K562 (cell line): ENCODE data around the gene SERPINF2. TPM values are rescaled to one million over a fixed set of nuclear protein-coding genes. Genes with fewer than 3 reads are reported as not detected.

Experiments
- GATAD2B ChIP-seq: fragments of 450-650 bp; IDR thresholded peaks from 2 replicates; pipeline ENCODE4 v1.6.1; 2017; ENCODE audit warnings: mild to moderate bottlenecking, borderline replicate concordance
- GTF2A2 ChIP-seq: IDR thresholded peaks from 2 replicates; pipeline ENCODE4 v1.6.1; 2016; ENCODE audit warnings: mild to moderate bottlenecking, missing genetic modification characterization, missing compliant biosample characterization
- MYNN ChIP-seq, 2 experiments: sonication (generic); formaldehyde crosslinking in 1 of 2; IDR thresholded peaks; 2 replicates each; pipeline versions ENCODE4 v1.5.0 to v1.6.1; 2016 to 2020; ENCODE audit warnings: antibody characterized with exemption in 1 of 2, missing genetic modification reagents in 1 of 2
- polyA plus RNA-seq, 8 experiments: library from polyadenylated mRNA; depleted of rRNA in 4 of 8; stranded (reverse) in 5 of 8; unstranded in 3 of 8; fragments of >200 nt; fragmentation: Nextera tagmentation in 2 of 8; fragmentation: Illumina TruSeq in 1 of 8; extraction: Ambion mirVana in 2 of 8; extraction: Trizol in 1 of 8; gene quantifications; 2 replicates each; pipeline versions ENCODE4 v1.2.1 to v1.2.3, GENCODE V29; 2011 to 2014; ENCODE audit warnings: inconsistent platforms in 1 of 8, missing spikeins in 1 of 8
- total RNA-seq, 7 experiments: library from RNA; depleted of rRNA in 6 of 7; stranded (reverse); fragments of >200 nt in 6 of 7; fragmentation: Illumina TruSeq in 2 of 7; extraction: Trizol in 2 of 7; gene quantifications; 2 replicates each; pipeline versions ENCODE4 v1.2.1 to v1.2.3, GENCODE V29; 2011 to 2021; ENCODE audit warnings: low replicate concordance in 1 of 7
- TF ChIP-seq, protein P1 (sequence below): fragments of 200-600 bp; sonication (generic); IDR thresholded peaks from one replicate; pipeline ENCODE4 v1.6.1; 2012; ENCODE audit warnings: mild to moderate bottlenecking, low read depth, low read length, inconsistent platforms
- TF ChIP-seq, protein P2 (sequence below): sonication (generic); formaldehyde crosslinking; IDR thresholded peaks from 2 replicates; pipeline ENCODE4 v1.8.0; 2022; ENCODE audit warnings: missing genetic modification reagents, mild to moderate bottlenecking, borderline replicate concordance
- TF ChIP-seq, protein P3 (sequence below): fragments of 450-650 bp; formaldehyde crosslinking; IDR thresholded peaks from 2 replicates; pipeline ENCODE4 v1.4.0; 2020; ENCODE audit warnings: mild to moderate bottlenecking, moderate library complexity
- TF ChIP-seq, protein P4 (sequence below): sonication (generic); formaldehyde crosslinking; IDR thresholded peaks from 2 replicates; pipeline ENCODE4 v1.9.0; 2022; ENCODE audit warnings: mild to moderate bottlenecking, missing genetic modification reagents
- TF ChIP-seq, protein P5 (sequence below): fragments of 450-650 bp; IDR thresholded peaks from 2 replicates; pipeline ENCODE4 v1.6.1; 2016; ENCODE audit warnings: missing biosample characterization, missing genetic modification characterization

Gene SERPINF2
- total and polyA plus RNA-seq, 9 of the 15 experiments (the other 6 are each of a cell fraction or from before 2014, with no cell fraction given) = 0.22 TPM; not detected in 8

DNA sequence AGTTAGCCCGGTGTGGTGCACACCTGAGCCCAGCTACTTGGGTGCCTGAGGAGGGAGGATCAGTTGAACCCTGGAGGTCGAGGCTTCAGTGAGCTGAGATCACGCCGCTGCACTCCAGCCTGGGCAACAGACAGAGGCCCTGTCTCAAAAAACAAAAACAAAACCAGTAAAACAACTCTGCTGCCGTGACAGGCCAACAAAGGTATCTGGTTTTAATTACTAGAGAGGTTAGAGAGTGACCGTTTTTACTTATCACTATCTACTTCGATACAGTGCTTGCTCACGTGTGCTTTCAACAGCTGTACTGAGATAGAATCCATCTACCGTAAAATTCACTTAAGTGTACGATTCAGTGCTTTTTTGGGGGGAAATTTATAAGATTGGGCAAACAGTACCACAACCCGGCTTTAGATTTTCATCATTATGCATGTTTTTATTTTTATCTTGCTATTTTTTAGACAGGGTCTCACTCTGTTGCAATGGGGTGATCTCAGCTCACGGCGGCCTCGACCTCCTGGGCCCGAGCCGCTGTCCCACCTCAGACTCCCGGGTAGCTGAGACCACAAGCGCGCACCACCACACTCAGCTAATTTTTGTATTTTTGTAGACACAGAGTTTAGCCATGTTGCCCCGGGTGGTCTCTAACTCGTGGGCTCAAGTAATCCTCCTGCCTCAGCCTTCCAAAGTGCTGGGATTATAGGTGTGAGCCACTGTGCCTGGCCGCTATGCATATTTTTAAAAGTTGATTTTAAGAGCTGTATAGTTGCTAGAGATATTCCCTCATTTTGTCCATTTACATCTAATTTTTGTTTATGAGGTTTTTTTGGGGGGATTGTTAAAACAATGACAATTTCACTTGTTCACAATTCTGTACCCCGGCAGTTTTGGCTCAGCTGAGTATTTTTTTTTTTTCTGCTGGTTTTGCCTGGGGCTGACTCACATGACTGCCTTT lies 50.1 kb downstream of the SERPINF2 start (continued):
- TF ChIP-seq, protein P1, sequence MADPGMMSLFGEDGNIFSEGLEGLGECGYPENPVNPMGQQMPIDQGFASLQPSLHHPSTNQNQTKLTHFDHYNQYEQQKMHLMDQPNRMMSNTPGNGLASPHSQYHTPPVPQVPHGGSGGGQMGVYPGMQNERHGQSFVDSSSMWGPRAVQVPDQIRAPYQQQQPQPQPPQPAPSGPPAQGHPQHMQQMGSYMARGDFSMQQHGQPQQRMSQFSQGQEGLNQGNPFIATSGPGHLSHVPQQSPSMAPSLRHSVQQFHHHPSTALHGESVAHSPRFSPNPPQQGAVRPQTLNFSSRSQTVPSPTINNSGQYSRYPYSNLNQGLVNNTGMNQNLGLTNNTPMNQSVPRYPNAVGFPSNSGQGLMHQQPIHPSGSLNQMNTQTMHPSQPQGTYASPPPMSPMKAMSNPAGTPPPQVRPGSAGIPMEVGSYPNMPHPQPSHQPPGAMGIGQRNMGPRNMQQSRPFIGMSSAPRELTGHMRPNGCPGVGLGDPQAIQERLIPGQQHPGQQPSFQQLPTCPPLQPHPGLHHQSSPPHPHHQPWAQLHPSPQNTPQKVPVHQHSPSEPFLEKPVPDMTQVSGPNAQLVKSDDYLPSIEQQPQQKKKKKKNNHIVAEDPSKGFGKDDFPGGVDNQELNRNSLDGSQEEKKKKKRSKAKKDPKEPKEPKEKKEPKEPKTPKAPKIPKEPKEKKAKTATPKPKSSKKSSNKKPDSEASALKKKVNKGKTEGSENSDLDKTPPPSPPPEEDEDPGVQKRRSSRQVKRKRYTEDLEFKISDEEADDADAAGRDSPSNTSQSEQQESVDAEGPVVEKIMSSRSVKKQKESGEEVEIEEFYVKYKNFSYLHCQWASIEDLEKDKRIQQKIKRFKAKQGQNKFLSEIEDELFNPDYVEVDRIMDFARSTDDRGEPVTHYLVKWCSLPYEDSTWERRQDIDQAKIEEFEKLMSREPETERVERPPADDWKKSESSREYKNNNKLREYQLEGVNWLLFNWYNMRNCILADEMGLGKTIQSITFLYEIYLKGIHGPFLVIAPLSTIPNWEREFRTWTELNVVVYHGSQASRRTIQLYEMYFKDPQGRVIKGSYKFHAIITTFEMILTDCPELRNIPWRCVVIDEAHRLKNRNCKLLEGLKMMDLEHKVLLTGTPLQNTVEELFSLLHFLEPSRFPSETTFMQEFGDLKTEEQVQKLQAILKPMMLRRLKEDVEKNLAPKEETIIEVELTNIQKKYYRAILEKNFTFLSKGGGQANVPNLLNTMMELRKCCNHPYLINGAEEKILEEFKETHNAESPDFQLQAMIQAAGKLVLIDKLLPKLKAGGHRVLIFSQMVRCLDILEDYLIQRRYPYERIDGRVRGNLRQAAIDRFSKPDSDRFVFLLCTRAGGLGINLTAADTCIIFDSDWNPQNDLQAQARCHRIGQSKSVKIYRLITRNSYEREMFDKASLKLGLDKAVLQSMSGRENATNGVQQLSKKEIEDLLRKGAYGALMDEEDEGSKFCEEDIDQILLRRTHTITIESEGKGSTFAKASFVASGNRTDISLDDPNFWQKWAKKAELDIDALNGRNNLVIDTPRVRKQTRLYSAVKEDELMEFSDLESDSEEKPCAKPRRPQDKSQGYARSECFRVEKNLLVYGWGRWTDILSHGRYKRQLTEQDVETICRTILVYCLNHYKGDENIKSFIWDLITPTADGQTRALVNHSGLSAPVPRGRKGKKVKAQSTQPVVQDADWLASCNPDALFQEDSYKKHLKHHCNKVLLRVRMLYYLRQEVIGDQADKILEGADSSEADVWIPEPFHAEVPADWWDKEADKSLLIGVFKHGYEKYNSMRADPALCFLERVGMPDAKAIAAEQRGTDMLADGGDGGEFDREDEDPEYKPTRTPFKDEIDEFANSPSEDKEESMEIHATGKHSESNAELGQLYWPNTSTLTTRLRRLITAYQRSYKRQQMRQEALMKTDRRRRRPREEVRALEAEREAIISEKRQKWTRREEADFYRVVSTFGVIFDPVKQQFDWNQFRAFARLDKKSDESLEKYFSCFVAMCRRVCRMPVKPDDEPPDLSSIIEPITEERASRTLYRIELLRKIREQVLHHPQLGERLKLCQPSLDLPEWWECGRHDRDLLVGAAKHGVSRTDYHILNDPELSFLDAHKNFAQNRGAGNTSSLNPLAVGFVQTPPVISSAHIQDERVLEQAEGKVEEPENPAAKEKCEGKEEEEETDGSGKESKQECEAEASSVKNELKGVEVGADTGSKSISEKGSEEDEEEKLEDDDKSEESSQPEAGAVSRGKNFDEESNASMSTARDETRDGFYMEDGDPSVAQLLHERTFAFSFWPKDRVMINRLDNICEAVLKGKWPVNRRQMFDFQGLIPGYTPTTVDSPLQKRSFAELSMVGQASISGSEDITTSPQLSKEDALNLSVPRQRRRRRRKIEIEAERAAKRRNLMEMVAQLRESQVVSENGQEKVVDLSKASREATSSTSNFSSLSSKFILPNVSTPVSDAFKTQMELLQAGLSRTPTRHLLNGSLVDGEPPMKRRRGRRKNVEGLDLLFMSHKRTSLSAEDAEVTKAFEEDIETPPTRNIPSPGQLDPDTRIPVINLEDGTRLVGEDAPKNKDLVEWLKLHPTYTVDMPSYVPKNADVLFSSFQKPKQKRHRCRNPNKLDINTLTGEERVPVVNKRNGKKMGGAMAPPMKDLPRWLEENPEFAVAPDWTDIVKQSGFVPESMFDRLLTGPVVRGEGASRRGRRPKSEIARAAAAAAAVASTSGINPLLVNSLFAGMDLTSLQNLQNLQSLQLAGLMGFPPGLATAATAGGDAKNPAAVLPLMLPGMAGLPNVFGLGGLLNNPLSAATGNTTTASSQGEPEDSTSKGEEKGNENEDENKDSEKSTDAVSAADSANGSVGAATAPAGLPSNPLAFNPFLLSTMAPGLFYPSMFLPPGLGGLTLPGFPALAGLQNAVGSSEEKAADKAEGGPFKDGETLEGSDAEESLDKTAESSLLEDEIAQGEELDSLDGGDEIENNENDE = no peak
- TF ChIP-seq GTF2A2 (tag) = no peak
- TF ChIP-seq, protein P2, sequence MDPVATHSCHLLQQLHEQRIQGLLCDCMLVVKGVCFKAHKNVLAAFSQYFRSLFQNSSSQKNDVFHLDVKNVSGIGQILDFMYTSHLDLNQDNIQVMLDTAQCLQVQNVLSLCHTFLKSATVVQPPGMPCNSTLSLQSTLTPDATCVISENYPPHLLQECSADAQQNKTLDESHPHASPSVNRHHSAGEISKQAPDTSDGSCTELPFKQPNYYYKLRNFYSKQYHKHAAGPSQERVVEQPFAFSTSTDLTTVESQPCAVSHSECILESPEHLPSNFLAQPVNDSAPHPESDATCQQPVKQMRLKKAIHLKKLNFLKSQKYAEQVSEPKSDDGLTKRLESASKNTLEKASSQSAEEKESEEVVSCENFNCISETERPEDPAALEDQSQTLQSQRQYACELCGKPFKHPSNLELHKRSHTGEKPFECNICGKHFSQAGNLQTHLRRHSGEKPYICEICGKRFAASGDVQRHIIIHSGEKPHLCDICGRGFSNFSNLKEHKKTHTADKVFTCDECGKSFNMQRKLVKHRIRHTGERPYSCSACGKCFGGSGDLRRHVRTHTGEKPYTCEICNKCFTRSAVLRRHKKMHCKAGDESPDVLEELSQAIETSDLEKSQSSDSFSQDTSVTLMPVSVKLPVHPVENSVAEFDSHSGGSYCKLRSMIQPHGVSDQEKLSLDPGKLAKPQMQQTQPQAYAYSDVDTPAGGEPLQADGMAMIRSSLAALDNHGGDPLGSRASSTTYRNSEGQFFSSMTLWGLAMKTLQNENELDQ (CRISPR knock-in tag) = no peak
- TF ChIP-seq, protein P3, sequence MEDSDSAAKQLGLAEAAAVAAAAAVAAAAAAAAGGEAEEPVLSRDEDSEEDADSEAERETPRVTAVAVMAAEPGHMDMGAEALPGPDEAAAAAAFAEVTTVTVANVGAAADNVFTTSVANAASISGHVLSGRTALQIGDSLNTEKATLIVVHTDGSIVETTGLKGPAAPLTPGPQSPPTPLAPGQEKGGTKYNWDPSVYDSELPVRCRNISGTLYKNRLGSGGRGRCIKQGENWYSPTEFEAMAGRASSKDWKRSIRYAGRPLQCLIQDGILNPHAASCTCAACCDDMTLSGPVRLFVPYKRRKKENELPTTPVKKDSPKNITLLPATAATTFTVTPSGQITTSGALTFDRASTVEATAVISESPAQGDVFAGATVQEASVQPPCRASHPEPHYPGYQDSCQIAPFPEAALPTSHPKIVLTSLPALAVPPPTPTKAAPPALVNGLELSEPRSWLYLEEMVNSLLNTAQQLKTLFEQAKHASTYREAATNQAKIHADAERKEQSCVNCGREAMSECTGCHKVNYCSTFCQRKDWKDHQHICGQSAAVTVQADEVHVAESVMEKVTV (CRISPR knock-in tag) = no peak
- TF ChIP-seq, protein P4, sequence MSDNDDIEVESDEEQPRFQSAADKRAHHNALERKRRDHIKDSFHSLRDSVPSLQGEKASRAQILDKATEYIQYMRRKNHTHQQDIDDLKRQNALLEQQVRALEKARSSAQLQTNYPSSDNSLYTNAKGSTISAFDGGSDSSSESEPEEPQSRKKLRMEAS (CRISPR knock-in tag) = no peak
- no peak for TF ChIP-seq GATAD2B
- TF ChIP-seq, protein P5, sequence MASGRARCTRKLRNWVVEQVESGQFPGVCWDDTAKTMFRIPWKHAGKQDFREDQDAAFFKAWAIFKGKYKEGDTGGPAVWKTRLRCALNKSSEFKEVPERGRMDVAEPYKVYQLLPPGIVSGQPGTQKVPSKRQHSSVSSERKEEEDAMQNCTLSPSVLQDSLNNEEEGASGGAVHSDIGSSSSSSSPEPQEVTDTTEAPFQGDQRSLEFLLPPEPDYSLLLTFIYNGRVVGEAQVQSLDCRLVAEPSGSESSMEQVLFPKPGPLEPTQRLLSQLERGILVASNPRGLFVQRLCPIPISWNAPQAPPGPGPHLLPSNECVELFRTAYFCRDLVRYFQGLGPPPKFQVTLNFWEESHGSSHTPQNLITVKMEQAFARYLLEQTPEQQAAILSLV (tag) = no peak
- no peak for TF ChIP-seq MYNN (IDR thresholded peaks at IDR 0.05)
- TF ChIP-seq MYNN (CRISPR knock-in tag; IDR thresholded peaks at IDR 0.05) = no peak
